ENCODE data around the gene LRRC27.

DNA sequence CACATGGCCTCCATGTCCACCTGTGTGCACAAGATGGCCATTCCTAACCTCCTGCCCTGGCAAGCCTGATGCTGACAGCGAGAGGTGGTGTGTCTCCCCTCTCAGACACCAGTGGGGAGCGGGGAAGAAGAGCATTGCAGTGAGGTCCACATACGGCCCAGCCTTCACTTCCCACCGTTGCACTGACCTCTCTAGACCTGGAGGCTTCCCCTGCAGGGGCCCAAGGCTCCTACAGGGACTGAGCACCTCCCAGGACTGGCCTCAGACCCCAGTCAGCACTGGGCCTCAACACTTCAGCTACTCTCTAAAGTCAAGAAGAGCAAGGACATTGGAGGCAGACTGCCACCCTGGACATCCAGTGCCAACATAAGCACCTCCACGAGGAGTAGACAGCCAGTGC is 40.2 kb upstream of the LRRC27 start:
- no peak for TF ChIP-seq POLR2A (IDR thresholded peaks at IDR 0.05)
- TF ChIP-seq, protein P1, sequence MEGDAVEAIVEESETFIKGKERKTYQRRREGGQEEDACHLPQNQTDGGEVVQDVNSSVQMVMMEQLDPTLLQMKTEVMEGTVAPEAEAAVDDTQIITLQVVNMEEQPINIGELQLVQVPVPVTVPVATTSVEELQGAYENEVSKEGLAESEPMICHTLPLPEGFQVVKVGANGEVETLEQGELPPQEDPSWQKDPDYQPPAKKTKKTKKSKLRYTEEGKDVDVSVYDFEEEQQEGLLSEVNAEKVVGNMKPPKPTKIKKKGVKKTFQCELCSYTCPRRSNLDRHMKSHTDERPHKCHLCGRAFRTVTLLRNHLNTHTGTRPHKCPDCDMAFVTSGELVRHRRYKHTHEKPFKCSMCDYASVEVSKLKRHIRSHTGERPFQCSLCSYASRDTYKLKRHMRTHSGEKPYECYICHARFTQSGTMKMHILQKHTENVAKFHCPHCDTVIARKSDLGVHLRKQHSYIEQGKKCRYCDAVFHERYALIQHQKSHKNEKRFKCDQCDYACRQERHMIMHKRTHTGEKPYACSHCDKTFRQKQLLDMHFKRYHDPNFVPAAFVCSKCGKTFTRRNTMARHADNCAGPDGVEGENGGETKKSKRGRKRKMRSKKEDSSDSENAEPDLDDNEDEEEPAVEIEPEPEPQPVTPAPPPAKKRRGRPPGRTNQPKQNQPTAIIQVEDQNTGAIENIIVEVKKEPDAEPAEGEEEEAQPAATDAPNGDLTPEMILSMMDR (IDR thresholded peaks at IDR 0.05), result no peak

All from esophagus squamous epithelium (tissue), 4 donors.